Neuronal stem cell (in vitro differentiated cells): ENCODE measurements around the gene TAS2R60.
A peak's percentile ranks its signal among the peaks of the same experiment; 100 is the strongest.

Experiments
- DNase-seq: peaks from one replicate; pipeline ENCODE4 v3.0.0-alpha.2; 2013; ENCODE audit warnings: low spot score
- H2AFZ ChIP-seq: one replicate; pipeline ENCODE4 v1.6.1; 2013; ENCODE audit warnings: mild to moderate bottlenecking, low read length, inconsistent platforms
- H2AK5ac ChIP-seq: 2 replicates; pipeline ENCODE4 v1.6.1; 2013; ENCODE audit warnings: low read depth, mild to moderate bottlenecking, inconsistent platforms, low read length, moderate library complexity, mixed read lengths
- H2BK120ac ChIP-seq: 2 replicates; pipeline ENCODE4 v1.6.1; 2013; ENCODE audit warnings: low read depth, mild to moderate bottlenecking, inconsistent platforms, low read length, moderate library complexity, mixed read lengths
- H2BK12ac ChIP-seq: one replicate; pipeline ENCODE4 v1.6.1; 2013; ENCODE audit warnings: low read length, inconsistent platforms
- H2BK15ac ChIP-seq: 2 replicates; pipeline ENCODE4 v1.6.1; 2013; ENCODE audit warnings: mild to moderate bottlenecking, low read length, inconsistent platforms, mixed read lengths
- H2BK5ac ChIP-seq: one replicate; pipeline ENCODE4 v1.6.1; 2013; ENCODE audit warnings: inconsistent platforms, mild to moderate bottlenecking, low read length, moderate library complexity
- H3K14ac ChIP-seq: one replicate; pipeline ENCODE4 v1.6.1; 2013; ENCODE audit warnings: low read length, inconsistent platforms
- H3K18ac ChIP-seq: 2 replicates; pipeline ENCODE4 v1.6.1; 2013; ENCODE audit warnings: low read length, inconsistent platforms
- H3K23ac ChIP-seq: 2 replicates; pipeline ENCODE4 v1.6.1; 2013; ENCODE audit warnings: low read depth, mild to moderate bottlenecking, mixed read lengths, low read length, inconsistent platforms; ENCODE audit not compliant: poor library complexity
- H3K27ac ChIP-seq: replicated peaks from 3 replicates; pipeline ENCODE4 v1.5.1; 2013; ENCODE audit warnings: low read length, inconsistent platforms
- H3K27me3 ChIP-seq, 3 experiments: 2 replicates each; pipeline ENCODE4 v1.6.1; 2013; ENCODE audit warnings: low read length in 3 of 3, mild to moderate bottlenecking in 2 of 3, inconsistent platforms in 1 of 3, low read depth in 1 of 3, mixed read lengths in 1 of 3, moderate library complexity in 1 of 3; ENCODE audit not compliant: control insufficient read depth in 3 of 3, insufficient read depth in 3 of 3
- H3K36me3 ChIP-seq, 2 donors: replicated peaks in 1 of 2; 2 replicates each; pipeline ENCODE4 v1.6.1; 2013; ENCODE audit warnings: low read length in 2 of 2; ENCODE audit not compliant: control insufficient read depth in 2 of 2, insufficient read depth in 2 of 2
- H3K4ac ChIP-seq: 2 replicates; pipeline ENCODE4 v1.6.1; 2013; ENCODE audit warnings: inconsistent platforms, mild to moderate bottlenecking, low read length, moderate library complexity
- H3K4me1 ChIP-seq, 2 donors: 1 replicate in 1 of 2; 2 replicates in 1 of 2; pipeline ENCODE4 v1.6.1; 2013; ENCODE audit warnings: low read length in 2 of 2, low read depth in 1 of 2; ENCODE audit not compliant: control insufficient read depth in 2 of 2, insufficient read depth in 1 of 2
- H3K4me2 ChIP-seq: one replicate; pipeline ENCODE4 v1.6.1; 2013; ENCODE audit warnings: mild to moderate bottlenecking, low read length, inconsistent platforms; ENCODE audit not compliant: insufficient read depth, poor library complexity, severe bottlenecking
- H3K4me3 ChIP-seq, 2 donors: 2 replicates each; pipeline ENCODE4 v1.5.1; 2013; ENCODE audit warnings: low read length in 2 of 2, mild to moderate bottlenecking in 2 of 2, inconsistent platforms in 1 of 2, moderate library complexity in 1 of 2
- H3K79me1 ChIP-seq: one replicate; pipeline ENCODE4 v1.6.1; 2013; ENCODE audit warnings: low read depth, mild to moderate bottlenecking, inconsistent platforms, low read length, moderate library complexity
- H3K9ac ChIP-seq: one replicate; pipeline ENCODE4 v1.6.1; 2013; ENCODE audit warnings: mild to moderate bottlenecking, low read depth, low read length, inconsistent platforms; ENCODE audit not compliant: poor library complexity
- H3K9me3 ChIP-seq, 2 donors: replicated peaks in 1 of 2; 2 replicates each; pipeline versions ENCODE3 to v1.6.1; 2013; ENCODE audit warnings: low read length in 2 of 2, mild to moderate bottlenecking in 2 of 2, inconsistent platforms in 1 of 2, low read depth in 1 of 2, mixed read lengths in 1 of 2, moderate library complexity in 1 of 2; ENCODE audit not compliant: control insufficient read depth in 2 of 2, insufficient read depth in 1 of 2
- H4K8ac ChIP-seq: one replicate; pipeline ENCODE4 v1.6.1; 2013; ENCODE audit warnings: low read depth, mild to moderate bottlenecking, inconsistent platforms, low read length, moderate library complexity
- H4K91ac ChIP-seq: one replicate; pipeline ENCODE4 v1.6.1; 2013; ENCODE audit warnings: low read length, low read depth, mild to moderate bottlenecking, inconsistent platforms; ENCODE audit not compliant: poor library complexity
- WGBS, 2 donors: extraction: QIAGEN DNeasy Blood & Tissue Kit; methylation state at CpG; one replicate each; pipeline ENCODE4 v1.1.7; 2013; ENCODE audit warnings: missing lambda C conversion rate in 2 of 2, mixed read lengths in 1 of 2; ENCODE audit not compliant: insufficient read length in 2 of 2, insufficient replicate concordance in 1 of 2; ENCODE audit errors: extremely low coverage in 2 of 2; 5-methylcytosine and 5-hydroxymethylcytosine counted together

The TAS2R60 gene

GRCh38 chr7:143405173-143406001, 37.9 kb upstream of the TAS2R60 start:
- no peaks in the 10 kb centered on the region for H3K79me1 ChIP-seq
- no peak overlapping the region for H3K27ac ChIP-seq
- H3K36me3 ChIP-seq, result no peaks in the 10 kb centered on the region
- H3K23ac ChIP-seq, result no peak overlapping the region
- no peak overlapping the region for H3K4ac ChIP-seq
- H2AK5ac ChIP-seq, result peak overlapping the region; percentile 33
- DNase-seq, result no peak
- H2BK120ac ChIP-seq, result no peak overlapping the region
- H3K9me3 ChIP-seq, result no peaks in the 10 kb centered on the region
- peaks cover 0 to 11% (median 0%) of the 10 kb centered on the region in 3 experiments for H3K27me3 ChIP-seq
- H2AFZ ChIP-seq, result peak overlapping the region; percentile 51
- no peak overlapping the region for H3K14ac ChIP-seq
- no peak overlapping the region for H3K18ac ChIP-seq
- no peak overlapping the region for H4K8ac ChIP-seq
- H3K9ac ChIP-seq, result peak overlapping the region; percentile 30
- peaks cover 9 to 15% of the 10 kb centered on the region in 2 donors for H3K4me1 ChIP-seq
- no peak overlapping the region for H2BK15ac ChIP-seq
- no peak overlapping the region for H4K91ac ChIP-seq
- no peak overlapping the region for H2BK12ac ChIP-seq
- no CpG with 5 or more reads among the region's 9 CpGs for WGBS, 2 donors
- no peak overlapping the region for H3K4me3 ChIP-seq
- H2BK5ac ChIP-seq, result no peak overlapping the region
- H3K4me2 ChIP-seq, result no peak overlapping the region

DNA sequence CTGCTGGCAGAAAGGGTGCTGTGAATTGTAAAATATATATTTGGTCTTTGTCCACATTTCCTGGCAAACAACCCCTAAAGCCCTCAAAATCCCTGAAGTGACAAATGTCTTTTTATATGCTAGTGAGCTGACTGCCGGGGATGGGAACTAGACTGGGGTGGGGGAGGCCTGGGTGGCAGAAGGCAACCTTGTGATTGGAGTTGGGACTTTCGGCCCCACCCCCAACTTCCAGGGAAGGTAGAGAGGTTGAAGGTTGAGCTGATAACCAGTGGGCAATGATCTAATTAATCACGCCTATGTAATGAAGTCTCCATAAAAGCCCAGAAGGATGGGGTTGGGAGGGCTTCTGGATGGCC, 37.3 kb upstream of the TAS2R60 start:
- Histone ChIP-seq H2BK120ac (no peak overlapping the region), H3K36me3 (no peaks in the 10 kb centered on the region), H2BK5ac (no peak overlapping the region), H3K14ac (no peak overlapping the region), H3K27me3 (peaks cover 0 to 11% (median 0%) of the 10 kb centered on the region in 3 experiments), H4K91ac (no peak overlapping the region), H2AFZ (peak overlapping the region; percentile 51), H3K9ac (no peak overlapping the region), H2AK5ac (no peak overlapping the region), H4K8ac (no peak overlapping the region), H3K27ac (no peak overlapping the region), H3K4me2 (no peak overlapping the region), H3K4me1 (peaks cover 11 to 16% of the 10 kb centered on the region in 2 donors), H3K23ac (no peak overlapping the region), H2BK12ac (no peak overlapping the region), H3K4ac (no peak overlapping the region), H2BK15ac (no peak overlapping the region), H3K4me3 (no peak overlapping the region), H3K18ac (no peak overlapping the region), H3K79me1 (no peaks in the 10 kb centered on the region), H3K9me3 (no peaks in the 10 kb centered on the region)
- no CpG with 5 or more reads among the region's 3 CpGs for WGBS, 2 donors
- no peak for DNase-seq

- no peak overlapping the region for H3K27ac ChIP-seq
- WGBS, 2 donors, result no CpG with 5 or more reads among the region's 13 CpGs
Observed at GRCh38 chr7:143407287-143408251, 35.7 kb upstream of the TAS2R60 start.

More at GRCh38 chr7:143407287-143408251, 35.7 kb upstream of the TAS2R60 start:
- H4K91ac ChIP-seq, result peak overlapping the region; percentile 96
- H2BK5ac ChIP-seq, result no peak overlapping the region
- no peak overlapping the region for H3K4me2 ChIP-seq
- H2BK12ac ChIP-seq, result no peak overlapping the region
- no peaks in the 10 kb centered on the region for H3K79me1 ChIP-seq
- H3K27me3 ChIP-seq, result peaks cover 0 to 11% (median 0%) of the 10 kb centered on the region in 3 experiments
- H2BK15ac ChIP-seq, result peak overlapping the region; percentile 21
- H3K36me3 ChIP-seq, result no peaks in the 10 kb centered on the region
- DNase-seq, result no peak
- peaks cover 11 to 16% of the 10 kb centered on the region in 2 donors for H3K4me1 ChIP-seq
- H3K4me3 ChIP-seq, result no peak overlapping the region
- no peak overlapping the region for H3K14ac ChIP-seq
- H3K9me3 ChIP-seq, result no peaks in the 10 kb centered on the region
- H3K4ac ChIP-seq, result no peak overlapping the region
- H2BK120ac ChIP-seq, result peak overlapping the region; percentile 66
- peak overlapping the region; percentile 52 for H2AFZ ChIP-seq
- H2AK5ac ChIP-seq, result no peak overlapping the region
- H3K23ac ChIP-seq, result peak overlapping the region; percentile 77
- H3K9ac ChIP-seq, result no peak overlapping the region
- no peak overlapping the region for H4K8ac ChIP-seq
- H3K18ac ChIP-seq, result peak overlapping the region; percentile 61
